K562 (cell line): Measurements from ENCODE around the gene SPTBN4. TPM values are rescaled to one million over a fixed set of nuclear protein-coding genes. Genes with fewer than 3 reads are reported as not detected.
A peak's percentile ranks its signal among the peaks of the same experiment; 100 is the strongest.

Experiments used
- CREB5 ChIP-seq: fragments of 250-450 bp; sonication (Bioruptor Pico); IDR thresholded peaks from 2 replicates; pipeline ENCODE4 v1.5.0; 2020; ENCODE audit warnings: mild to moderate bottlenecking
- MGA ChIP-seq: fragments of 450-650 bp; IDR thresholded peaks from 2 replicates; pipeline ENCODE4 v1.6.1; 2016; ENCODE audit warnings: mild to moderate bottlenecking, moderate library complexity
- RAD21 ChIP-seq, 2 experiments: fragments of 250-450 bp in 1 of 2; fragments of 450-650 bp in 1 of 2; sonication (Bioruptor Pico) in 1 of 2; formaldehyde crosslinking in 1 of 2; IDR thresholded peaks in 1 of 2; conservative IDR thresholded peaks in 1 of 2; 2 replicates each; pipeline versions ENCODE4 v1.4.0 to v1.8.0; 2020 to 2022; ENCODE audit warnings: mild to moderate bottlenecking in 2 of 2, moderate library complexity in 1 of 2
- SAP30 ChIP-seq: fragments of 200-600 bp; sonication (generic); IDR thresholded peaks from 2 replicates; pipeline ENCODE4 v1.6.1; 2012; ENCODE audit warnings: borderline replicate concordance, low read depth, mild to moderate bottlenecking, moderate library complexity, low read length, control low read depth, inconsistent platforms; ENCODE audit not compliant: insufficient read depth, poor library complexity, severe bottlenecking
- TAF15 ChIP-seq: fragments of 200-400 bp; formaldehyde crosslinking; IDR thresholded peaks from 2 replicates; pipeline ENCODE4 v1.6.1; 2017; ENCODE audit warnings: mild to moderate bottlenecking, low read depth, low read length, moderate library complexity
- ZNF398 ChIP-seq: fragments of 250-450 bp; sonication (Bioruptor Pico); IDR thresholded peaks from 2 replicates; pipeline ENCODE4 v1.8.0; 2021; ENCODE audit warnings: moderate library complexity, mild to moderate bottlenecking, inconsistent platforms
- ZNF707 ChIP-seq: fragments of 250-450 bp; sonication (Bioruptor Pico); conservative IDR thresholded peaks from 2 replicates; pipeline ENCODE4 v1.8.0; 2022; ENCODE audit warnings: inconsistent platforms, mild to moderate bottlenecking, moderate library complexity
- ZNF766 ChIP-seq: fragments of 200-800 bp; sonication (Bioruptor generic); conservative IDR thresholded peaks from 2 replicates; pipeline ENCODE4 v1.6.1; 2016; ENCODE audit warnings: missing genetic modification characterization, missing compliant biosample characterization
- polyA plus RNA-seq, 8 experiments: library from polyadenylated mRNA; depleted of rRNA in 4 of 8; stranded (reverse) in 5 of 8; unstranded in 3 of 8; fragments of >200 nt; fragmentation: Nextera tagmentation in 2 of 8; fragmentation: Illumina TruSeq in 1 of 8; extraction: Ambion mirVana in 2 of 8; extraction: Trizol in 1 of 8; gene quantifications; 2 replicates each; pipeline versions ENCODE4 v1.2.1 to v1.2.3, GENCODE V29; 2011 to 2014; ENCODE audit warnings: inconsistent platforms in 1 of 8, missing spikeins in 1 of 8
- total RNA-seq, 7 experiments: library from RNA; depleted of rRNA in 6 of 7; stranded (reverse); fragments of >200 nt in 6 of 7; fragmentation: Illumina TruSeq in 2 of 7; extraction: Trizol in 2 of 7; gene quantifications; 2 replicates each; pipeline versions ENCODE4 v1.2.1 to v1.2.3, GENCODE V29; 2011 to 2021; ENCODE audit warnings: low replicate concordance in 1 of 7

The SPTBN4 gene
- total and polyA plus RNA-seq, 9 of the 15 experiments (the other 6 are each of a cell fraction or from before 2014, with no cell fraction given): 0.01 to 1.5 (median 0.86) TPM

- TF ChIP-seq MGA: no peak
- TF ChIP-seq ZNF707 (CRISPR knock-in tag): no peak
- TF ChIP-seq SAP30: no peak
- TF ChIP-seq TAF15: no peak
- no peak for TF ChIP-seq CREB5 (CRISPR knock-in tag)
- TF ChIP-seq ZNF766 (CRISPR knock-in tag): peak; percentile 62; the same call in 1 of the 2 replicates
- TF ChIP-seq RAD21 (CRISPR knock-in tag; conservative IDR thresholded peaks at IDR 0.05 in 1 of 2, IDR thresholded peaks at IDR 0.05 in 1 of 2): peak; percentile 74 to 83
- TF ChIP-seq ZNF398: no peak
These were observed 2.5 kb upstream of the SPTBN4 start (continued) for GRCh38 chr19:40464059-40465024.
